Left ventricle myocardium superior (tissue), 1 donor: Measurements from ENCODE around the gene TMPRSS5. TPM values are rescaled to one million over a fixed set of nuclear protein-coding genes. Genes with fewer than 3 reads are reported as not detected.

Experiments used
- ATAC-seq: fragments of 200-7000 bp; cut with Tn5 transposase; one replicate; pipeline ENCODE4 v1.9.1; 2020; ENCODE audit warnings: mild to moderate bottlenecking, moderate library complexity
- DNase-seq: peaks from one replicate; pipeline ENCODE4 v3.0.0-alpha.2; 2020
- intact Hi-C: fragments of 100-400 bp; cut with micrococcal nuclease; formaldehyde crosslinking; loops from one replicate; pipeline ENCODE4 v1.11.0; 2022
- total RNA-seq: library from RNA; stranded (reverse); fragmentation: NEBNext Ultra II Directional; extraction: Animal tissue kit (Norgen Biotek cat#: 25700); gene quantifications from one replicate; pipeline ENCODE4 v1.2.1, GENCODE V29; 2021
- donor health status: DM: no; HTN: yes; CAD: no; lungs with severe emphysema.

TMPRSS5 gene
- total RNA-seq, 1 donor from 2014 or later = 0.69 TPM

- intact Hi-C loops = no loop called here
- ATAC-seq (no peak), DNase-seq (no peak)
Observed at GRCh38 chr11:113643006-113643585, 63.0 kb downstream of the TMPRSS5 start.

GRCh38 chr11:113642090-113642489 is 64.0 kb downstream of the TMPRSS5 start:
- no peak for ATAC-seq
- DNase-seq = no peak
- intact Hi-C loops = no loop called here

DNA sequence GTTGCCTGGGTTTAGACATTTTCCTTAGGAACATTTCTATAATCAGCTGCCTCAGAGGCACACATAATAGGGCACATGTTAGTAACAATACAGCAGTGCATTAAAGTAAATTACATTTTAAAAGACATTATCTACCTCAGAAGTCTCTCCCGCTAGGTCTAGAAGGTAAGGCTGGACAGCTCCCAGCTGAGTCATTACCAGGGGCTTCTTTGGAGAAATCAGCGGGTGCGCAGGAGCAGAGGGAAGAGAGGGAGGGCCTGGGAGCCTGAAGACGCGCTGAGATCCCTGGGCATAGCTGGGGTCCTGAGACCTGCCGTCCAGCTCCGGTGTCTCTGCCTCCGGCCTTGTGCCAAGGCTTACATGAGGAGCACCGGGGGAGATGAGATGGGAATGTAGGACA is 67.7 kb downstream of the TMPRSS5 start:
- intact Hi-C loops = no loop called here
- no peak for DNase-seq
- ATAC-seq = no peak

DNA sequence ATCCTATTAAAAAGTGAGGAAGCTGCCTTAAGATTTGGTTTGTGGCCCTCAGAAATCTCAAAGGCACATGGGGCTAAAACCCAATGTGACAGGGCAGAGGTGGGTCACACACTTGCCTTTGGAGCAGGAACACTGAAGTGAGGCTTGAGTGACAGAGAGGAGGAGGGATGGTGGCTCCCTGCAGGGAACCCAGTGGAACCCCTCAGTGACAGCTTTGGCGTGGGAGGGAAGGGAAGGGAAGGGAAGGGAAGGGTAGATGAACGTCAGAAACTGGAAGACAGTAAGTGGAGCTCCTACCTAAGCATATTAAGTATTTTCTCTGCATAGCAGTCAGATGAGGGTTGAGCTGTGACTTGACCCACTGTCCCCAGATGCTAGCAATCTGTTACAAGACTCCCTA is 68.5 kb downstream of the TMPRSS5 start:
- ATAC-seq (no peak), DNase-seq (no peak)
- intact Hi-C loops = no loop called here

Other genes with a start within 250 kb of the TMPRSS5 start
- not detected for gene DRD2, start 230.9 kb downstream of the TMPRSS5 start, total RNA-seq
- 10.7 TPM for gene ZW10, start 67.4 kb upstream of the TMPRSS5 start, total RNA-seq
- gene CLDN25, start 73.5 kb upstream of the TMPRSS5 start, total RNA-seq = not detected
- 167 TPM for gene USP28, start 169.3 kb upstream of the TMPRSS5 start, total RNA-seq
- not detected for gene HTR3B, start 198.5 kb upstream of the TMPRSS5 start, total RNA-seq